PC-9 (cell line): ENCODE results near the gene LMNB1. TPM values are rescaled to one million over a fixed set of nuclear protein-coding genes. Genes with fewer than 3 reads are reported as not detected.

Experiments used
- BruUV-seq: library from RNA; stranded (reverse); fragments of 400-500 nt; replicated peaks from 2 replicates; lab custom pipeline; 2021; lab: Mats Ljungman, UMichigan
- CTCF ChIA-PET: fragments of 300-600 bp; sonication (Branson Sonifier 250); formaldehyde crosslinking; loops from one replicate; lab custom pipeline; 2022; ENCODE audit warnings: antibody characterized with exemption; lab: Charles Lee
- POLR2A ChIA-PET: fragments of 300-600 bp; sonication (Branson Sonifier 250); formaldehyde crosslinking; loops from one replicate; lab custom pipeline; 2022; ENCODE audit warnings: antibody characterized with exemption; ENCODE audit not compliant: unreplicated experiment; lab: Charles Lee
- DNase-seq, 2 experiments: peaks; one replicate each; pipeline versions ENCODE4 v3.0.0 to v3.0.0-alpha.2; 2015 to 2022; ENCODE audit warnings: mixed read lengths in 1 of 2
- H2AFZ ChIP-seq: fragments of 200-600 bp; sonication (generic); 2 replicates; pipeline ENCODE4 v1.8.1; 2017; ENCODE audit warnings: antibody characterized with exemption
- H3F3A ChIP-seq: fragments of 200-600 bp; sonication (generic); 2 replicates; pipeline ENCODE4 v1.8.1; 2017; ENCODE audit warnings: antibody characterized with exemption, mild to moderate bottlenecking, low read depth; ENCODE audit not compliant: insufficient read depth
- H3K27ac ChIP-seq: fragments of 200-600 bp; sonication (generic); 2 replicates; pipeline ENCODE4 v1.6.1; 2016; ENCODE audit warnings: mixed run types
- H3K27me3 ChIP-seq: fragments of 200-600 bp; sonication (generic); 2 replicates; pipeline ENCODE4 v1.6.1; 2016; ENCODE audit warnings: low read depth, mixed run types; ENCODE audit not compliant: insufficient read depth
- H3K36me3 ChIP-seq: fragments of 200-600 bp; sonication (generic); 2 replicates; pipeline ENCODE4 v1.6.1; 2016; ENCODE audit warnings: low read depth, mixed run types
- H3K4me1 ChIP-seq: fragments of 200-600 bp; sonication (generic); replicated peaks from 2 replicates; pipeline ENCODE4 v1.6.1; 2016; ENCODE audit warnings: mixed run types; ENCODE audit not compliant: insufficient read depth
- H3K4me2 ChIP-seq: fragments of 200-600 bp; sonication (generic); 2 replicates; pipeline ENCODE4 v1.6.1; 2017; ENCODE audit warnings: mixed run types
- H3K4me3 ChIP-seq: fragments of 200-600 bp; sonication (generic); 2 replicates; pipeline ENCODE4 v1.6.1; 2016; ENCODE audit warnings: mixed run types
- H3K79me2 ChIP-seq: fragments of 200-600 bp; sonication (generic); 2 replicates; pipeline ENCODE4 v1.6.1; 2017; ENCODE audit warnings: low read depth, mixed run types
- H3K9me2 ChIP-seq: fragments of 200-600 bp; sonication (generic); 2 replicates; pipeline ENCODE4 v1.8.1; 2017; ENCODE audit warnings: mild to moderate bottlenecking; ENCODE audit not compliant: insufficient read depth
- H3K9me3 ChIP-seq: fragments of 200-600 bp; sonication (generic); 2 replicates; pipeline ENCODE4 v1.8.1; 2016; ENCODE audit warnings: low read depth; ENCODE audit not compliant: insufficient read depth
- H4K20me1 ChIP-seq: fragments of 200-600 bp; sonication (generic); 2 replicates; pipeline ENCODE4 v1.8.1; 2017; ENCODE audit not compliant: insufficient read depth
- EZH2 ChIP-seq: fragments of 200-600 bp; sonication (generic); IDR thresholded peaks from 2 replicates; pipeline ENCODE4 v1.8.0; 2017; ENCODE audit warnings: antibody characterized with exemption, low read depth
- intact Hi-C: fragments of 100-400 bp; cut with micrococcal nuclease; formaldehyde crosslinking; loops from one replicate; pipeline ENCODE4 v1.10.0; 2022; ENCODE audit not compliant: unreplicated experiment
- total RNA-seq: library from RNA; stranded (reverse); gene quantifications from 2 replicates; pipeline ENCODE4 v1.2.3, GENCODE V29; 2021
- TF ChIP-seq, protein P1 (sequence below): fragments of 200-600 bp; sonication (generic); conservative IDR thresholded peaks from 2 replicates; pipeline ENCODE4 v1.6.1; 2017; ENCODE audit warnings: mixed run types, antibody characterized with exemption, mild to moderate bottlenecking, moderate library complexity

LMNB1 gene
- total RNA-seq, 1 experiment from 2014 or later: 117 TPM

DNA sequence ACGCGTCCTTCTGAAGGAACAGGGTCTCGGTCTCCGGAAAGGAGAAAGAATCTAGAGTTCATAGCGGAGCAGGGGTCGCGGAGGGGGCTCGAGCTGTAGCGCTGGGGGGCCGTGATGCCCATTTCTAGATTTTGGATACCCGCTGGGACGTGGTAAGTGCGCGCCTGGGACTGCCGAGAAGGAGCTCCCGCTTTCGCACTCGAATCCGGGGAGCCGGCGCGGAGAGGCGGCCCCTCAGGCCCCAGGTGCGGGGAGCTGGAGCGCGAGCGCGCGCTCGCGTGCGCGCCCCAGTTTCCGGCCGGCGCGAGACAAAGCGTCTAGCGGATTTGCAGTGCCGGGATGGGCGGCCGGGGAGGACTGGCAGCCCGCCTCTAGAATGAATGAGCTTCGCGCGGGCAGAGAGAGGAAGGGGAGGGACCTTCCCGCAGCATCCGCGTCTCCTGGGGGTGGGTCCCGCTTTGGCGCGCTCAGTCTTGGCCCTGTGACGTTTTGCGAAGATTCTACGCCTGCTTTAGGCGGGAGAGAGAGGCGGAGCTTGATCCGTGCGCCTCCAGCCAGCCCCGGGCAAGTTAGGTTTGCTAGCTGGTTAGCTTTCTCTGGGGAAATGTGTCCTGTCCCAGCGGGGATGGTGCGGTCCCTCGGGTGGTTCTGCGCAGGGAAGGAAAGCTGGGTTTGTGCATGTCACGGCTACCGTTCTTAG, 1.2 kb downstream of the LMNB1 start:
- Histone ChIP-seq H3K4me2 (peak overlapping the region; percentile 96), H3K4me1 (peaks cover 25% of the 10 kb centered on the region), H3K36me3 (0 out of 2 replicates have a peak, but pooled peaks cover 6% of the 10 kb centered on the region), H3K79me2 (peaks cover 56% of the 10 kb centered on the region), H3K27ac (0 out of 2 replicates have a peak overlapping the region, but pooled peaks have one; percentile 26), H3K9me2 (no peaks in the 10 kb centered on the region), H2AFZ (peak overlapping the region; percentile 97), H3K4me3 (peak overlapping the region; percentile 83), H4K20me1 (peaks cover 4% of the 10 kb centered on the region; the same call in 1 of the 2 replicates), H3K27me3 (no peaks in the 10 kb centered on the region), H3K9me3 (no peaks in the 10 kb centered on the region), H3F3A (peaks cover 18% of the 10 kb centered on the region)
- no peak for TF ChIP-seq EZH2
- TF ChIP-seq, protein P1, sequence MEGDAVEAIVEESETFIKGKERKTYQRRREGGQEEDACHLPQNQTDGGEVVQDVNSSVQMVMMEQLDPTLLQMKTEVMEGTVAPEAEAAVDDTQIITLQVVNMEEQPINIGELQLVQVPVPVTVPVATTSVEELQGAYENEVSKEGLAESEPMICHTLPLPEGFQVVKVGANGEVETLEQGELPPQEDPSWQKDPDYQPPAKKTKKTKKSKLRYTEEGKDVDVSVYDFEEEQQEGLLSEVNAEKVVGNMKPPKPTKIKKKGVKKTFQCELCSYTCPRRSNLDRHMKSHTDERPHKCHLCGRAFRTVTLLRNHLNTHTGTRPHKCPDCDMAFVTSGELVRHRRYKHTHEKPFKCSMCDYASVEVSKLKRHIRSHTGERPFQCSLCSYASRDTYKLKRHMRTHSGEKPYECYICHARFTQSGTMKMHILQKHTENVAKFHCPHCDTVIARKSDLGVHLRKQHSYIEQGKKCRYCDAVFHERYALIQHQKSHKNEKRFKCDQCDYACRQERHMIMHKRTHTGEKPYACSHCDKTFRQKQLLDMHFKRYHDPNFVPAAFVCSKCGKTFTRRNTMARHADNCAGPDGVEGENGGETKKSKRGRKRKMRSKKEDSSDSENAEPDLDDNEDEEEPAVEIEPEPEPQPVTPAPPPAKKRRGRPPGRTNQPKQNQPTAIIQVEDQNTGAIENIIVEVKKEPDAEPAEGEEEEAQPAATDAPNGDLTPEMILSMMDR: no peak
- POLR2A ChIA-PET: interaction anchor here (0.6 to 0.7 kb wide), 3 partner anchors 13 to 177 kb away, joined by 4 to 12 read pairs (median 6); partner anchors contain the start of gene PHAX
- peak; percentile 77 to 87 for DNase-seq
- BruUV-seq: no TSS peak
- CTCF ChIA-PET: interaction anchor here (0.7 to 1.4 kb wide), 4 partner anchors 32 to 1940 kb away, joined by 6 to 14 read pairs (median 10); partner anchors contain the start of gene ALDH7A1
- intact Hi-C loops: loop anchor here (2.0 to 10.0 kb wide), 3 partner anchors 121 to 423 kb away; partner anchors contain the start of gene ALDH7A1

- H3K27me3 ChIP-seq: no peaks in the 10 kb centered on the region
- peaks cover 25% of the 10 kb centered on the region for H3K4me1 ChIP-seq
- H3K9me2 ChIP-seq: no peaks in the 10 kb centered on the region
- DNase-seq: no peak
- peaks cover 18% of the 10 kb centered on the region for H3F3A ChIP-seq
- 0 out of 2 replicates have a peak, but pooled peaks cover 6% of the 10 kb centered on the region for H3K36me3 ChIP-seq
- BruUV-seq: no TSS peak
- CTCF ChIA-PET: interaction anchor here (0.7 to 1.4 kb wide), 4 partner anchors 33 to 1939 kb away, joined by 6 to 14 read pairs (median 10); partner anchors contain the start of gene ALDH7A1
- peaks cover 4% of the 10 kb centered on the region; the same call in 1 of the 2 replicates for H4K20me1 ChIP-seq
- intact Hi-C loops: loop anchor here (2.0 to 10.0 kb wide), 3 partner anchors 122 to 424 kb away; partner anchors contain the start of gene ALDH7A1
- H2AFZ ChIP-seq: peak overlapping the region; percentile 97
- peak overlapping the region; percentile 83 for H3K4me3 ChIP-seq
- POLR2A ChIA-PET: interaction anchor here (0.6 to 0.7 kb wide), 3 partner anchors 12 to 178 kb away, joined by 4 to 12 read pairs (median 6); partner anchors contain the start of gene PHAX
- H3K4me2 ChIP-seq: peak overlapping the region; percentile 96
- H3K79me2 ChIP-seq: peaks cover 62% of the 10 kb centered on the region
- H3K27ac ChIP-seq: no peak overlapping the region
- no peak for TF ChIP-seq EZH2
- TF ChIP-seq, protein P1: no peak
- H3K9me3 ChIP-seq: no peaks in the 10 kb centered on the region
Measured at GRCh38 chr5:126778675-126779403, 1.9 kb downstream of the LMNB1 start.
